IMR-90 (cell line): ENCODE data around the gene USP7. TPM values are rescaled to one million over a fixed set of nuclear protein-coding genes. Genes with fewer than 3 reads are reported as not detected.

Source experiments
- ATAC-seq: fragments of 200-7000 bp; cut with Tn5 transposase; 2 replicates; pipeline ENCODE4 v1.9.1; 2020; ENCODE audit warnings: low read depth, mild to moderate bottlenecking, moderate library complexity
- BruUV-seq: library from RNA; stranded (reverse); fragments of 400-500 nt; replicated peaks from 2 replicates; lab custom pipeline; 2021; lab: Mats Ljungman, UMichigan
- CTCF ChIA-PET: fragments of 300-600 bp; formaldehyde crosslinking; extraction: SDS; loops from one replicate; lab custom pipeline; 2021; ENCODE audit warnings: antibody characterized with exemption; lab: Yijun Ruan, JAX
- POLR2A ChIA-PET: fragments of 300-600 bp; sonication (Branson Sonifier 250); formaldehyde crosslinking; loops from one replicate; lab custom pipeline; 2022; ENCODE audit warnings: antibody characterized with exemption; ENCODE audit not compliant: unreplicated experiment; lab: Charles Lee
- DNase-seq: peaks from one replicate; pipeline ENCODE4 v3.0.0; 2013
- H2AFZ ChIP-seq: replicated peaks from 2 replicates; pipeline ENCODE3; 2013; ENCODE audit warnings: low read length, mild to moderate bottlenecking; ENCODE audit not compliant: poor library complexity
- H2AK5ac ChIP-seq: 2 replicates; pipeline ENCODE4 v1.6.1; 2013; ENCODE audit warnings: low read depth, low read length, inconsistent platforms
- H2AK9ac ChIP-seq: replicated peaks from 2 replicates; pipeline ENCODE3; 2013; ENCODE audit warnings: mild to moderate bottlenecking, low read depth, low read length, moderate library complexity; ENCODE audit not compliant: poor library complexity
- H2BK120ac ChIP-seq: 2 replicates; pipeline ENCODE4 v1.6.1; 2013; ENCODE audit warnings: low read depth, low read length, inconsistent platforms
- H2BK15ac ChIP-seq: 3 replicates; pipeline ENCODE4 v1.6.1; 2013; ENCODE audit warnings: low read depth, low read length, inconsistent platforms
- H2BK20ac ChIP-seq: 2 replicates; pipeline ENCODE4 v1.6.1; 2013; ENCODE audit warnings: low read depth, mild to moderate bottlenecking, inconsistent platforms, low read length, moderate library complexity
- H2BK5ac ChIP-seq: 2 replicates; pipeline ENCODE4 v1.6.1; 2013; ENCODE audit warnings: mild to moderate bottlenecking, low read depth, low read length, inconsistent platforms; ENCODE audit not compliant: poor library complexity, severe bottlenecking
- H3K14ac ChIP-seq: replicated peaks from 2 replicates; pipeline ENCODE4 v1.6.1; 2013; ENCODE audit warnings: low read depth, low read length, inconsistent platforms
- H3K18ac ChIP-seq: 2 replicates; pipeline ENCODE4 v1.6.1; 2013; ENCODE audit warnings: low read depth, low read length, control low read depth
- H3K23ac ChIP-seq: 2 replicates; pipeline ENCODE4 v1.6.1; 2013; ENCODE audit warnings: low read depth, low read length, inconsistent platforms
- H3K27ac ChIP-seq: 2 replicates; pipeline ENCODE4 v1.5.1; 2013; ENCODE audit warnings: mild to moderate bottlenecking, control low read depth, low read length; ENCODE audit not compliant: insufficient read depth
- H3K27me3 ChIP-seq: 2 replicates; pipeline ENCODE4 v1.6.1; 2013; ENCODE audit warnings: low read length; ENCODE audit not compliant: control insufficient read depth, insufficient read depth
- H3K36me3 ChIP-seq: 2 replicates; pipeline ENCODE4 v1.6.1; 2013; ENCODE audit warnings: low read length, mixed read lengths; ENCODE audit not compliant: control insufficient read depth, insufficient read depth
- H3K4ac ChIP-seq: 2 replicates; pipeline ENCODE4 v1.6.1; 2013; ENCODE audit warnings: low read depth, low read length, inconsistent platforms
- H3K4me1 ChIP-seq: 2 replicates; pipeline ENCODE4 v1.6.1; 2013; ENCODE audit warnings: low read length, mixed read lengths; ENCODE audit not compliant: control insufficient read depth, insufficient read depth
- H3K4me2 ChIP-seq: 2 replicates; pipeline ENCODE4 v1.6.1; 2013; ENCODE audit warnings: low read depth, mild to moderate bottlenecking, control low read depth, low read length, moderate library complexity
- H3K4me3 ChIP-seq: 2 replicates; pipeline ENCODE4 v1.5.1; 2013; ENCODE audit warnings: low read depth, mild to moderate bottlenecking, control low read depth, low read length, moderate library complexity; ENCODE audit not compliant: insufficient read depth
- H3K56ac ChIP-seq: 2 replicates; pipeline ENCODE4 v1.6.1; 2013; ENCODE audit warnings: low read length, inconsistent platforms; ENCODE audit not compliant: insufficient read depth; ENCODE audit errors: extremely low read depth
- H3K79me1 ChIP-seq, 2 experiments: 2 replicates each; pipeline ENCODE4 v1.6.1; 2013; ENCODE audit warnings: low read length in 2 of 2, inconsistent platforms in 1 of 2, low read depth in 1 of 2
- H3K9ac ChIP-seq: 2 replicates; pipeline ENCODE4 v1.6.1; 2013; ENCODE audit warnings: low read depth, low read length, control low read depth
- H3K9me1 ChIP-seq: 2 replicates; pipeline ENCODE4 v1.6.1; 2013; ENCODE audit warnings: low read length, inconsistent platforms; ENCODE audit not compliant: insufficient read depth
- H3K9me3 ChIP-seq: 2 replicates; pipeline ENCODE4 v1.6.1; 2013; ENCODE audit warnings: low read length; ENCODE audit not compliant: control insufficient read depth, insufficient read depth
- H4K20me1 ChIP-seq: 2 replicates; pipeline ENCODE4 v1.6.1; 2013; ENCODE audit warnings: low read length, inconsistent platforms; ENCODE audit not compliant: insufficient read depth
- H4K5ac ChIP-seq: 2 replicates; pipeline ENCODE4 v1.6.1; 2013; ENCODE audit warnings: mild to moderate bottlenecking, low read depth, low read length, control low read depth
- H4K8ac ChIP-seq, 2 experiments: 2 replicates each; pipeline ENCODE4 v1.6.1; 2013; ENCODE audit warnings: low read depth in 2 of 2, low read length in 2 of 2, control low read depth in 1 of 2, inconsistent platforms in 1 of 2
- H4K91ac ChIP-seq: 2 replicates; pipeline ENCODE4 v1.6.1; 2013; ENCODE audit warnings: low read depth, low read length, inconsistent platforms; ENCODE audit not compliant: insufficient read depth
- BHLHE40 ChIP-seq: fragments of 150-350 bp; IDR thresholded peaks from 2 replicates; pipeline ENCODE4 v1.6.1; 2016; ENCODE audit warnings: mild to moderate bottlenecking, low read depth, low read length
- ELK1 ChIP-seq: fragments of 150-350 bp; IDR thresholded peaks from 2 replicates; pipeline ENCODE4 v1.6.1; 2016; ENCODE audit warnings: low read depth, mild to moderate bottlenecking, low read length, moderate library complexity, borderline replicate concordance
- FOS ChIP-seq: fragments of 150-350 bp; IDR thresholded peaks from 2 replicates; pipeline ENCODE4 v1.6.1; 2016; ENCODE audit warnings: low read depth, low read length
- MAFK ChIP-seq: IDR thresholded peaks from 2 replicates; pipeline ENCODE4 v1.6.1; 2012; ENCODE audit warnings: low read depth, low read length, improper control_type of control experiment
- MAZ ChIP-seq: IDR thresholded peaks from 2 replicates; pipeline ENCODE4 v1.6.1; 2012; ENCODE audit warnings: low read depth, mild to moderate bottlenecking, low read length, improper control_type of control experiment, moderate library complexity, borderline replicate concordance
- NFE2L2 ChIP-seq: fragments of 150-350 bp; IDR thresholded peaks from 2 replicates; pipeline ENCODE4 v1.6.1; 2016; ENCODE audit warnings: low read depth, mild to moderate bottlenecking, low read length
- POLR2A ChIP-seq: IDR thresholded peaks from 2 replicates; pipeline ENCODE4 v1.6.1; 2012; ENCODE audit warnings: mild to moderate bottlenecking, low read depth, low read length
- RAD21 ChIP-seq: IDR thresholded peaks from 2 replicates; pipeline ENCODE4 v1.6.1; 2012; ENCODE audit warnings: low read length, improper control_type of control experiment
- RCOR1 ChIP-seq: IDR thresholded peaks from 2 replicates; pipeline ENCODE4 v1.6.1; 2012; ENCODE audit warnings: mild to moderate bottlenecking, low read length, improper control_type of control experiment; ENCODE audit not compliant: insufficient replicate concordance
- RFX5 ChIP-seq: IDR thresholded peaks from 2 replicates; pipeline ENCODE4 v1.8.0; 2012; ENCODE audit warnings: low read depth, mild to moderate bottlenecking, low read length, moderate library complexity
- SMC3 ChIP-seq: fragments of 150-350 bp; IDR thresholded peaks from 2 replicates; pipeline ENCODE4 v1.6.1; 2016; ENCODE audit warnings: low read depth, mild to moderate bottlenecking, antibody characterized with exemption, low read length, moderate library complexity
- USF2 ChIP-seq: fragments of 150-350 bp; IDR thresholded peaks from 2 replicates; pipeline ENCODE4 v1.6.1; 2017; ENCODE audit warnings: mild to moderate bottlenecking, antibody characterized with exemption, low read length, low read depth
- WGBS, 2 experiments: methylation state at CpG; one replicate each; pipeline versions ENCODE4 v1.1.5 to v1.1.7; 2013; ENCODE audit warnings: missing lambda C conversion rate in 2 of 2; ENCODE audit not compliant: insufficient read length in 1 of 2; ENCODE audit errors: extremely low coverage in 2 of 2; 5-methylcytosine and 5-hydroxymethylcytosine counted together
- dilution Hi-C: fragments of 300-500 bp; cut with HindIII; formaldehyde crosslinking; loops from one replicate; pipeline ENCODE4 v1.14.3; 2018; ENCODE audit warnings: low sequenced_read_pairs; ENCODE audit not compliant: unreplicated experiment
- in situ Hi-C: fragments of 300-500 bp; cut with MboI; formaldehyde crosslinking; loops from 3 replicates; pipeline ENCODE4 v1.14.3; 2019; ENCODE audit warnings: low sequenced_read_pairs, inconsistent platforms, mixed read lengths
- intact Hi-C: fragments of 100-400 bp; cut with micrococcal nuclease; formaldehyde crosslinking; loops from 2 replicates; pipeline ENCODE4 v1.10.0; 2022
- polyA plus RNA-seq, 3 experiments: library from polyadenylated mRNA; depleted of rRNA; stranded (reverse); fragments of >200 nt; gene quantifications; 2 replicates each; pipeline ENCODE4 v1.2.3, GENCODE V29; 2012; ENCODE audit warnings: low replicate concordance in 1 of 3
- total RNA-seq: library from RNA; depleted of rRNA; stranded (reverse); fragments of >200 nt; gene quantifications from 2 replicates; pipeline ENCODE4 v1.2.3, GENCODE V29; 2012
- TF ChIP-seq, protein P1 (sequence below): conservative IDR thresholded peaks from 2 replicates; pipeline ENCODE4 v1.5.1; 2012; ENCODE audit warnings: mild to moderate bottlenecking, low read depth, low read length, improper control_type of control experiment

The USP7 gene
- total and polyA plus RNA-seq, 2 of the 4 experiments (the other 2 are of a cell fraction), result 17.8 to 28.3 TPM

GRCh38 chr16:9007177-9007794, 43.6 kb upstream of the USP7 start:
- Histone ChIP-seq H3K9me1 (no peaks in the 10 kb centered on the region), H3K27ac (no peak overlapping the region), H3K79me1 (peaks cover 0 to 5% of the 10 kb centered on the region in 2 experiments; a peak in 1 of 4 replicates), H3K23ac (no peak overlapping the region), H2BK120ac (no peak overlapping the region), H3K4ac (no peak overlapping the region), H3K4me3 (no peak overlapping the region), H4K5ac (no peak overlapping the region), H3K9ac (no peak overlapping the region), H3K4me1 (no peaks in the 10 kb centered on the region), H3K14ac (no peak overlapping the region), H3K56ac (no peak overlapping the region), H3K18ac (no peak overlapping the region), H2AK9ac (no peak overlapping the region), H2AK5ac (no peak overlapping the region), H4K20me1 (no peaks in the 10 kb centered on the region), H2BK20ac (no peak overlapping the region), H2AFZ (peak overlapping the region; percentile 2), H4K91ac (no peak overlapping the region), H3K36me3 (no peaks in the 10 kb centered on the region), H2BK15ac (no peak overlapping the region), H3K4me2 (no peak overlapping the region), H3K27me3 (peaks cover 2% of the 10 kb centered on the region; the same call in 1 of the 2 replicates), H2BK5ac (no peak overlapping the region), H3K9me3 (no peaks in the 10 kb centered on the region), H4K8ac (peak overlapping the region in 1 of 2 experiments; percentile 68; a peak in 1 of 4 replicates)
- CTCF ChIA-PET, result interaction anchor here (1.0 kb wide), 1 partner anchor 15 kb away, joined by 3 read pairs; no protein-coding TSS in a partner anchor
- DNase-seq (peak; percentile 84), ATAC-seq (0 out of 2 replicates have a peak, but pooled peaks have one; percentile 22)
- no peak for TF ChIP-seq ELK1
- no peak for TF ChIP-seq RAD21
- TF ChIP-seq, protein P1, sequence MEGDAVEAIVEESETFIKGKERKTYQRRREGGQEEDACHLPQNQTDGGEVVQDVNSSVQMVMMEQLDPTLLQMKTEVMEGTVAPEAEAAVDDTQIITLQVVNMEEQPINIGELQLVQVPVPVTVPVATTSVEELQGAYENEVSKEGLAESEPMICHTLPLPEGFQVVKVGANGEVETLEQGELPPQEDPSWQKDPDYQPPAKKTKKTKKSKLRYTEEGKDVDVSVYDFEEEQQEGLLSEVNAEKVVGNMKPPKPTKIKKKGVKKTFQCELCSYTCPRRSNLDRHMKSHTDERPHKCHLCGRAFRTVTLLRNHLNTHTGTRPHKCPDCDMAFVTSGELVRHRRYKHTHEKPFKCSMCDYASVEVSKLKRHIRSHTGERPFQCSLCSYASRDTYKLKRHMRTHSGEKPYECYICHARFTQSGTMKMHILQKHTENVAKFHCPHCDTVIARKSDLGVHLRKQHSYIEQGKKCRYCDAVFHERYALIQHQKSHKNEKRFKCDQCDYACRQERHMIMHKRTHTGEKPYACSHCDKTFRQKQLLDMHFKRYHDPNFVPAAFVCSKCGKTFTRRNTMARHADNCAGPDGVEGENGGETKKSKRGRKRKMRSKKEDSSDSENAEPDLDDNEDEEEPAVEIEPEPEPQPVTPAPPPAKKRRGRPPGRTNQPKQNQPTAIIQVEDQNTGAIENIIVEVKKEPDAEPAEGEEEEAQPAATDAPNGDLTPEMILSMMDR, result no peak
- TF ChIP-seq FOS, result peak; percentile 49; the same call in 1 of the 2 replicates
- no peak for TF ChIP-seq BHLHE40
- TF ChIP-seq MAFK, result no peak
- no peak for TF ChIP-seq RCOR1
- no peak for TF ChIP-seq SMC3
- TF ChIP-seq USF2, result no peak
- 0 out of 2 replicates have a peak, but pooled peaks have one; percentile 8 for TF ChIP-seq MAZ
- TF ChIP-seq RFX5, result no peak
- no peak for TF ChIP-seq NFE2L2
- TF ChIP-seq POLR2A, result no peak
- dilution Hi-C loops (no loop called here), in situ Hi-C loops (loop anchor here (5.0 to 25.0 kb wide), 3 partner anchors 100 to 1505 kb away; partner anchors contain the start of gene ABAT), intact Hi-C loops (loop anchor here (5.0 kb wide), 2 partner anchors 40 to 120 kb away; no protein-coding TSS in a partner anchor)
- POLR2A ChIA-PET, result no interaction called here
- WGBS, 2 experiments, result 41% methylated on average over 7 of the region's 17 CpGs; no CpG with 5 or more reads in 1 of the 2 experiments
- no TSS peak for BruUV-seq
